Endothelial cell (in vitro differentiated cells): ENCODE results near the gene RTP5. TPM values are rescaled to one million over a fixed set of nuclear protein-coding genes. Genes with fewer than 3 reads are reported as not detected.
"Not testable (repeated sequence)": the region's sequence is repeated elsewhere in the genome, so short reads cannot be mapped to it uniquely, and the experiment has no call there.

Source experiments
- DNase-seq: peaks from one replicate; pipeline ENCODE4 v3.0.0; 2021; ENCODE audit warnings: low spot score
- H3K27ac Mint-ChIP-seq: one replicate; pipeline ENCODE4 v1.8.0; 2021; ENCODE audit warnings: mixed read lengths, inconsistent platforms; ENCODE audit not compliant: unreplicated experiment
- H3K27me3 Mint-ChIP-seq: one replicate; pipeline ENCODE4 v1.8.0; 2021; ENCODE audit warnings: mild to moderate bottlenecking, moderate library complexity, mixed read lengths, inconsistent platforms; ENCODE audit not compliant: unreplicated experiment
- H3K36me3 Mint-ChIP-seq: one replicate; pipeline ENCODE4 v1.8.0; 2021; ENCODE audit warnings: mild to moderate bottlenecking, low read depth, mixed read lengths, inconsistent platforms; ENCODE audit not compliant: unreplicated experiment
- H3K4me1 Mint-ChIP-seq: one replicate; pipeline ENCODE4 v1.8.0; 2021; ENCODE audit warnings: mild to moderate bottlenecking, mixed read lengths, inconsistent platforms; ENCODE audit not compliant: unreplicated experiment
- H3K4me3 Mint-ChIP-seq: one replicate; pipeline ENCODE4 v1.8.0; 2021; ENCODE audit warnings: mild to moderate bottlenecking, mixed read lengths, inconsistent platforms; ENCODE audit not compliant: unreplicated experiment
- H3K9me3 Mint-ChIP-seq: one replicate; pipeline ENCODE4 v1.8.0; 2021; ENCODE audit warnings: mixed read lengths, inconsistent platforms; ENCODE audit not compliant: unreplicated experiment
- total RNA-seq: library from RNA; stranded (reverse); fragmentation: NEBNext Ultra II Directional; extraction: Animal tissue kit (Norgen Biotek cat#: 25700); gene quantifications from one replicate; pipeline ENCODE4 v1.2.1, GENCODE V29; 2021; ENCODE audit not compliant: unreplicated experiment
- TF ChIP-seq, protein P1 (sequence below): fragments of 200-600 bp; sonication (generic); IDR thresholded peaks from one replicate; pipeline ENCODE4 v1.5.0; 2021; ENCODE audit warnings: antibody characterized with exemption; ENCODE audit not compliant: unreplicated experiment

The RTP5 gene
- total RNA-seq, 1 donor from 2014 or later, result not detected

DNA sequence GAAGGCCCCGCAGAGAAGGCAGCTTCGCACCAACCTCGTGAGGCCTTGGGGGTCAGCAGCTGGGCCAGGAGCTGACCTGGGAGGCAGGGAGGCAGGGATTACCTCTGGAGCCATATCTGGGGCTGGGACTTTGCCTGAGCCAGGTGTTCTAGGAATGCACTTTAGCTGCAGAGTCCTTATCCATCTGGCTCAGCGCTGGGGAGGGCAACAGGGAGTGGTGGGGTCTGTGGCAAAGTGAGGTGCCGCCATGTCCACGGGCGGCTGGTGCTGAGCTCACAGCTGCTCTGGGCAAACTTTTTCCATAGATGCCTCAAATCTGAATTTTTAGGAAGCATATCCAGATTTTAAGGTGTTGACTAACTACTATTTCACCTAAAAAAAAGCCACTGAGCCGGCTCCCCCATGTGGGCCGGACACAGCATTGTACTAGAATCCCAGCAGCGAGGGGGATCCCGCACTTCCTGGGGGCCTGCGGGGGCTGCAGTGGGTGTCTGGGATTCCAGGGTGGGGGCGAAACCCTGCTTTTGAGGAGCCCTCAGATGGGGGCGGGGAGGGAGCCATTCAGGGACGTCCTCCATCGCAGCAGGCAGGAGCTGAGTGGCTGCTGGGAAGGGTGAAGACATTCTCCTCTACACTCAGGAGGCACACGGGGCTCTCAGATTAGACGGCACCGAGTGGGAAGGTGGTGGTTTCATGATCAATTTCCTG is 34.6 kb downstream of the RTP5 start:
- Mint-ChIP-seq H3K27me3 (peaks cover 11% of the 10 kb centered on the region), H3K9me3 (no peaks in the 10 kb centered on the region)

DNA sequence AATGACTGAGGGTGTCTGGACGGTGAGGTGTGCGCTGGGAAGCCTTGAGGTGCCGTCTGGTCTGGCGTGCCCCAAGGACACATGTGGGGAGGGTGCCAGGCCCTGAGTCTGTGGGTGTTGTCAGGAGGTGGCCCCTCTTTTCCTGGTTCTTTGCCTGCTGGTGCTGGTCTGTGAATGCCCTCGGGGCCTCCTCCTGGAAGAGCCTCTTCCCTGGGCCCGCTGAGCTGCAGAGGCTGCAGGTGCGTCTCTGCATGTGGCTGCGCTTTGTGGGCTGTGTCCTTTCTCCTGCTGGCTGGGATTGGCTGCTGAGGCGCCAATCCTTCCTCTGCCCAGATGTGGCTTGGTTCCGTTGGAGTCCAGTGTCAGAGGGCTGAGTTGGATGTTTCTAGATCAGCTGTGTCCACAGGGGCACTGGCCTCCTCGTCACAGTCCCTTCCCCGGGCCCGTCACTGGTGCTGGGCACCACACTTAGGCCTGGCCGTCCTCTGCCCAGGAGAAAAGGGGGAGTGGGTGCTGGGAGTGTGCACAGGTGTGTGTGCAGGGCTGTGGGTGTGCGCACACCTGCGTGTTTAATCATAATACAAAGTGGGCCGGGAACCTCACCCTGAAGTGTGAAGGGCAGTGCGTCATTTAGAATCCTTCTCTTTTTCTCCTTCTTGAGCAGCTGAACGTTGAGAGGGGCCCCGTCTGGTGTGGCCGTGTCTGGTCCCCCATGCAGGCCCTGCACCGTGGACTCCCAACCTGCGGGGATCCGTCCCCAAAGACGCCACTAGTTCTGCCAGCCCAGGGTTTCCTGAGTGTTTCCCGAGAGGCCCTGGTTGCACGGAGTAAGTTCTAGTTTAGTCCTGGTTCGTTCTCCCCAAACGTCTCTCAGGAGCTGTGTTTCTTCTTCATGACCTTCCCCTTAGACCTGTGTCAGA is 35.5 kb downstream of the RTP5 start:
- Mint-ChIP-seq H3K4me3 (no peak overlapping the region), H3K4me1 (peaks cover 11% of the 10 kb centered on the region), H3K36me3 (peaks cover 5% of the 10 kb centered on the region), H3K27me3 (peaks cover 8% of the 10 kb centered on the region), H3K9me3 (no peaks in the 10 kb centered on the region), H3K27ac (no peak overlapping the region)
- TF ChIP-seq, protein P1, sequence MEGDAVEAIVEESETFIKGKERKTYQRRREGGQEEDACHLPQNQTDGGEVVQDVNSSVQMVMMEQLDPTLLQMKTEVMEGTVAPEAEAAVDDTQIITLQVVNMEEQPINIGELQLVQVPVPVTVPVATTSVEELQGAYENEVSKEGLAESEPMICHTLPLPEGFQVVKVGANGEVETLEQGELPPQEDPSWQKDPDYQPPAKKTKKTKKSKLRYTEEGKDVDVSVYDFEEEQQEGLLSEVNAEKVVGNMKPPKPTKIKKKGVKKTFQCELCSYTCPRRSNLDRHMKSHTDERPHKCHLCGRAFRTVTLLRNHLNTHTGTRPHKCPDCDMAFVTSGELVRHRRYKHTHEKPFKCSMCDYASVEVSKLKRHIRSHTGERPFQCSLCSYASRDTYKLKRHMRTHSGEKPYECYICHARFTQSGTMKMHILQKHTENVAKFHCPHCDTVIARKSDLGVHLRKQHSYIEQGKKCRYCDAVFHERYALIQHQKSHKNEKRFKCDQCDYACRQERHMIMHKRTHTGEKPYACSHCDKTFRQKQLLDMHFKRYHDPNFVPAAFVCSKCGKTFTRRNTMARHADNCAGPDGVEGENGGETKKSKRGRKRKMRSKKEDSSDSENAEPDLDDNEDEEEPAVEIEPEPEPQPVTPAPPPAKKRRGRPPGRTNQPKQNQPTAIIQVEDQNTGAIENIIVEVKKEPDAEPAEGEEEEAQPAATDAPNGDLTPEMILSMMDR, result no peak
- DNase-seq, result no peak

More for the DNA sequence above, 34.6 kb downstream of the RTP5 start:
- TF ChIP-seq, protein P1, result no peak
- peaks cover 11% of the 10 kb centered on the region for H3K4me1 Mint-ChIP-seq
- no peak overlapping the region for H3K27ac Mint-ChIP-seq
- no peak for DNase-seq
- peaks cover 5% of the 10 kb centered on the region for H3K36me3 Mint-ChIP-seq
- H3K4me3 Mint-ChIP-seq, result no peak overlapping the region

GRCh38 chr2:241905716-241906377 is 36.3 kb downstream of the RTP5 start:
- H3K9me3 Mint-ChIP-seq, result no peaks in the 10 kb centered on the region
- H3K27ac Mint-ChIP-seq, result no peak overlapping the region
- no peak for DNase-seq
- peaks cover 11% of the 10 kb centered on the region for H3K4me1 Mint-ChIP-seq
- peaks cover 8% of the 10 kb centered on the region for H3K27me3 Mint-ChIP-seq
- H3K4me3 Mint-ChIP-seq, result no peak overlapping the region
- H3K36me3 Mint-ChIP-seq, result peaks cover 7% of the 10 kb centered on the region
- TF ChIP-seq, protein P1, result no peak

DNA sequence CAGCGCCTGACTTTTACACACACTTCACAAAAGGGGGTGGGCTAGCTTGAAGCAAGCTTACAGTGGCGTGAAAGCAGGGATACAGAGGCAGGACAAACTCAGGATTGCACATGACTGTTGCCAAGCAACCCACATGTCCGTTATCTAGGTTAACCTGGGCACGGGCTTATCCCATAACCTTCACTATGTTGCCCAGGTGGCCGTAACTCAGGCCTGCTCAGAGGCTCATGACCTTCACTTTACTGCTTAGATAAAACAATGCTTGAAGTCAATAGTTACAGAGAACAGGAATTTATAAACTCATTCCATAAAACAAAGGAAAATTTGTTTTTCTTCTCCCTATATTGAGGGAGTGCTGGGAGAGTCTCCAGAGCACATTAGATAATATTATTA is 36.8 kb downstream of the RTP5 start:
- not testable (repeated sequence) for H3K36me3 Mint-ChIP-seq, H3K27ac Mint-ChIP-seq, H3K27me3 Mint-ChIP-seq, H3K4me3 Mint-ChIP-seq, H3K9me3 Mint-ChIP-seq, DNase-seq, H3K4me1 Mint-ChIP-seq

- TF ChIP-seq, protein P1, result no peak
- Mint-ChIP-seq H3K27ac (no peak overlapping the region), H3K4me1 (peaks cover 6% of the 10 kb centered on the region), H3K27me3 (peaks cover 4% of the 10 kb centered on the region), H3K36me3 (peaks cover 8% of the 10 kb centered on the region), H3K4me3 (no peak overlapping the region), H3K9me3 (no peaks in the 10 kb centered on the region)
- DNase-seq, result no peak
Measured at GRCh38 chr2:241906826-241907570, 37.5 kb downstream of the RTP5 start.

- DNase-seq, H3K4me3 Mint-ChIP-seq, H3K36me3 Mint-ChIP-seq, H3K4me1 Mint-ChIP-seq, H3K9me3 Mint-ChIP-seq, H3K27me3 Mint-ChIP-seq, H3K27ac Mint-ChIP-seq: not testable (repeated sequence)
Measured at GRCh38 chr2:241907831-241908230, 38.3 kb downstream of the RTP5 start.
